GM18519 (cell line): ENCODE measurements around the gene UBL3.

Experiments used
- ATAC-seq: cut with Tn5 transposase; IDR thresholded peaks from one replicate; pipeline ENCODE4 v1.9.1; 2021; ENCODE audit warnings: mild to moderate bottlenecking, moderate library complexity; ENCODE audit not compliant: unreplicated experiment, low FRiP score

The UBL3 gene

GRCh38 chr13:29721766-29722165 lies 128.7 kb downstream of the UBL3 start:
- no peak for ATAC-seq

DNA sequence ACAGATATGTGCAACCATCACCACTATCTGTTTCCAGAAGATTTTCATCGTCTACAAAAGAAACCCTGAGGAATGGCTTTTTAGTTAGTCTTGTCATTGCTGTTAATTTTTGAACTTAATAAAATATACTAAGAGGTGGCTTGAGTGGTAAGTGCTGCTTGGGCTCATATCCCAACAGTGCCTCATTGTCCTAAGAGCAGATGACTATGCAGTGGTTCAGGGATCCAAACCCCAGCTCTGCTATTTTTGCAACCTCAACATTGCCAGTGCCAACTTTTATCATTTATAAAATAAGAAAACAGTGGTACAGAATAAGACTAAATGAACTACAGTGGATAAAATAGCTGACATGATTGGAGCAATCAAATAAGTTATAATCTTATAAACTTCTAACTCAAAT lies 131.7 kb downstream of the UBL3 start:
- no peak for ATAC-seq

DNA sequence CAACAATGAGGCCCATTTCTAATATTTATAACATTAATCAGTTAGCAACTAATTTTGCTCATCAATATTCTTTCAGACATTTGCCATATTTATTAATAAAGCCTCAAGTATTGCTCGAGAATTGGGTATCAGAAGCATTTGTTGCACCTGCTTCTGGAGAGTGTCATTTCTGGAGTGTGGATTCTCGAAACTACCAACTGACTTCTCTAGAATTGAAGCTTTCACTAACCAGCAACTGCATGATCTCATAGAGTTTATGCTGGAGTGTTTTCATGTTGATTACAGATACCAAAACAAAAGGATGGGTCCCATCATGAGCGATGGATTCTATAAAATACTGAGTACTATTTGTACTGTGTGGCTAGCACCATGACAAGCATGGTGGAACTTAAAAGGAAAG lies 133.9 kb downstream of the UBL3 start:
- no peak for ATAC-seq
